ENCODE data around the gene TTC9B. TPM values are rescaled to one million over a fixed set of nuclear protein-coding genes. Genes with fewer than 3 reads are reported as not detected.

The TTC9B gene
- total and polyA plus RNA-seq, 2 of the 4 experiments (the other 2 are of a cell fraction), result not detected

GRCh38 chr19:40256512-40256911 is 38.3 kb upstream of the TTC9B start:
- H3K18ac ChIP-seq (ENCODE audit: low read depth, low read length), result no peak overlapping the region
- H2AK5ac ChIP-seq (ENCODE audit: low read depth, low read length), result no peak overlapping the region
- H3K36me3 ChIP-seq (ENCODE audit: control insufficient read depth, insufficient read depth, low read length), result peaks cover 37% of the 10 kb centered on the region
- H3K4me3 ChIP-seq (ENCODE audit: insufficient read depth, low read depth, low read length), result no peak overlapping the region
- intact Hi-C loops (cut with micrococcal nuclease) (no loop called here), in situ Hi-C loops (cut with MboI; ENCODE audit: low sequenced_read_pairs) (no loop called here), dilution Hi-C loops (cut with HindIII; ENCODE audit: low sequenced_read_pairs, unreplicated experiment) (no loop called here)
- no peak overlapping the region for H4K91ac ChIP-seq (ENCODE audit: insufficient read depth, low read depth, low read length)
- no peak overlapping the region for H4K8ac ChIP-seq (ENCODE audit: low read depth in 2 of 2, low read length in 2 of 2)
- DNase-seq, result no peak
- H3K4me2 ChIP-seq (ENCODE audit: low read depth, low read length), result no peak overlapping the region
- H3K14ac ChIP-seq (replicated peaks; ENCODE audit: low read depth, low read length), result no peak overlapping the region
- TF ChIP-seq RFX5 (IDR thresholded peaks at IDR 0.05; ENCODE audit: low read depth, low read length) (no peak), MAZ (IDR thresholded peaks at IDR 0.05; ENCODE audit: borderline replicate concordance, low read depth, low read length) (no peak), USF2 (IDR thresholded peaks at IDR 0.05; ENCODE audit: low read depth, low read length) (no peak), BHLHE40 (IDR thresholded peaks at IDR 0.05; ENCODE audit: low read depth, low read length) (no peak), RCOR1 (IDR thresholded peaks at IDR 0.05; ENCODE audit: insufficient replicate concordance, low read length) (no peak), FOS (IDR thresholded peaks at IDR 0.05; ENCODE audit: low read depth, low read length) (no peak), CEBPB (IDR thresholded peaks at IDR 0.05; ENCODE audit: low read depth, low read length) (no peak), MAFK (IDR thresholded peaks at IDR 0.05; ENCODE audit: low read depth, low read length) (no peak), MXI1 (IDR thresholded peaks at IDR 0.05; ENCODE audit: borderline replicate concordance, low read depth, low read length) (no peak), ELK1 (IDR thresholded peaks at IDR 0.05; ENCODE audit: borderline replicate concordance, low read depth, low read length) (no peak), RAD21 (IDR thresholded peaks at IDR 0.05; ENCODE audit: low read length) (no peak), CHD1 (IDR thresholded peaks at IDR 0.05; ENCODE audit: low read depth, low read length) (no peak), CTCF (conservative IDR thresholded peaks at IDR 0.05; ENCODE audit: low read depth, low read length) (no peak), NFE2L2 (IDR thresholded peaks at IDR 0.05; ENCODE audit: low read depth, low read length) (no peak), SMC3 (IDR thresholded peaks at IDR 0.05; ENCODE audit: low read depth, low read length) (no peak), POLR2A (IDR thresholded peaks at IDR 0.05; ENCODE audit: low read depth, low read length) (no peak)
- POLR2A ChIA-PET (ENCODE audit: unreplicated experiment), result no interaction called here
- no peaks in the 10 kb centered on the region for H3K9me3 ChIP-seq (ENCODE audit: control insufficient read depth, insufficient read depth, low read length)
- no peaks in the 10 kb centered on the region for H3K27me3 ChIP-seq (ENCODE audit: control insufficient read depth, insufficient read depth, low read length)
- H3K23ac ChIP-seq (ENCODE audit: low read depth, low read length), result no peak overlapping the region
- no peak overlapping the region for H3K56ac ChIP-seq (ENCODE audit: extremely low read depth, insufficient read depth, low read length)
- H2BK15ac ChIP-seq (ENCODE audit: low read depth, low read length), result no peak overlapping the region
- no peak overlapping the region for H2AK9ac ChIP-seq (replicated peaks; ENCODE audit: low read depth, low read length, poor library complexity)
- H2AFZ ChIP-seq (replicated peaks; ENCODE audit: low read length, poor library complexity), result no peak overlapping the region
- H3K9me1 ChIP-seq (ENCODE audit: insufficient read depth, low read length), result 0 out of 2 replicates have a peak, but pooled peaks cover 7% of the 10 kb centered on the region
- ATAC-seq (ENCODE audit: low read depth), result no peak
- no peak overlapping the region for H4K5ac ChIP-seq (ENCODE audit: low read depth, low read length)
- no peak overlapping the region for H2BK5ac ChIP-seq (ENCODE audit: low read depth, low read length, poor library complexity, severe bottlenecking)
- peaks cover 30 to 75% of the 10 kb centered on the region in 2 experiments for H3K79me1 ChIP-seq (ENCODE audit: low read depth in 1 of 2, low read length in 2 of 2)
- no peak overlapping the region for H2BK120ac ChIP-seq (ENCODE audit: low read depth, low read length)
- no peak overlapping the region for H3K4ac ChIP-seq (ENCODE audit: low read depth, low read length)
- WGBS, 2 experiments (ENCODE audit: extremely low coverage in 2 of 2, insufficient read length in 1 of 2), result no CpG with 5 or more reads among the region's 8 CpGs
- BruUV-seq (replicated peaks), result no TSS peak
- H2BK20ac ChIP-seq (ENCODE audit: low read depth, low read length), result no peak overlapping the region
- CTCF ChIA-PET, result no interaction called here
- H4K20me1 ChIP-seq (ENCODE audit: insufficient read depth, low read length), result peaks cover 50% of the 10 kb centered on the region
- no peak overlapping the region for H3K9ac ChIP-seq (ENCODE audit: low read depth, low read length)
- no peak overlapping the region for H3K27ac ChIP-seq (ENCODE audit: insufficient read depth, low read length)
- H3K4me1 ChIP-seq (ENCODE audit: control insufficient read depth, insufficient read depth, low read length), result no peaks in the 10 kb centered on the region
